HG02840 (cell line): Measurements from ENCODE around the gene NAA20.
"Not testable (repeated sequence)": the region's sequence is repeated elsewhere in the genome, so short reads cannot be mapped to it uniquely, and the experiment has no call there.

ENCODE experiments used
- ATAC-seq: cut with Tn5 transposase; IDR thresholded peaks from one replicate; pipeline ENCODE4 v1.9.1; 2021; ENCODE audit warnings: mild to moderate bottlenecking, moderate library complexity, moderate number of reproducible peaks; ENCODE audit not compliant: unreplicated experiment, low FRiP score

The NAA20 gene

GRCh38 chr20:19990850-19991249, 26.3 kb upstream of the NAA20 start:
- ATAC-seq: no peak

GRCh38 chr20:19991308-19991707, 25.9 kb upstream of the NAA20 start:
- no peak for ATAC-seq

- no peak for ATAC-seq
These were observed 25.3 kb upstream of the NAA20 start for GRCh38 chr20:19991854-19992253.

- ATAC-seq: no peak
These were observed 23.9 kb upstream of the NAA20 start for GRCh38 chr20:19992996-19993908.

- no peak for ATAC-seq
These were observed 23.0 kb upstream of the NAA20 start for GRCh38 chr20:19993958-19994669.

- no peak for ATAC-seq
These were observed 21.8 kb upstream of the NAA20 start for GRCh38 chr20:19995220-19995863.

GRCh38 chr20:19996222-19996621, 20.9 kb upstream of the NAA20 start:
- no peak for ATAC-seq

- ATAC-seq: no peak
These were observed 20.2 kb upstream of the NAA20 start for GRCh38 chr20:19996917-19997316.

GRCh38 chr20:19998990-19999705, 18.0 kb upstream of the NAA20 start:
- no peak for ATAC-seq

- ATAC-seq: no peak
These were observed 16.8 kb upstream of the NAA20 start for GRCh38 chr20:20000211-20000968.

- ATAC-seq: no peak
These were observed 14.8 kb upstream of the NAA20 start for GRCh38 chr20:20002101-20002998.

- no peak for ATAC-seq
These were observed 13.9 kb upstream of the NAA20 start for GRCh38 chr20:20003031-20003954.

GRCh38 chr20:20003955-20004322, 13.2 kb upstream of the NAA20 start:
- ATAC-seq: not testable (repeated sequence)

- ATAC-seq: no peak
These were observed 11.8 kb upstream of the NAA20 start for GRCh38 chr20:20005342-20005741.

GRCh38 chr20:20009784-20010253, 7.3 kb upstream of the NAA20 start:
- no peak for ATAC-seq

- no peak for ATAC-seq
These were observed 6.3 kb upstream of the NAA20 start for GRCh38 chr20:20010639-20011500.

- ATAC-seq: no peak
These were observed 4.6 kb upstream of the NAA20 start for GRCh38 chr20:20012541-20012940.
